MM.1S (cell line): Measurements from ENCODE around the gene INTS4.

ENCODE experiments used
- CTCF ChIP-seq: fragments of 300-600 bp; sonication (generic); IDR thresholded peaks from 2 replicates; pipeline ENCODE4 v1.5.1; 2016; ENCODE audit warnings: antibody characterized with exemption, low read length, mixed read lengths
- EZH2phosphoT487 ChIP-seq: fragments of 300-600 bp; sonication (generic); IDR thresholded peaks from 2 replicates; pipeline ENCODE4 v1.6.1; 2018; ENCODE audit warnings: antibody characterized with exemption, low read length

DNA sequence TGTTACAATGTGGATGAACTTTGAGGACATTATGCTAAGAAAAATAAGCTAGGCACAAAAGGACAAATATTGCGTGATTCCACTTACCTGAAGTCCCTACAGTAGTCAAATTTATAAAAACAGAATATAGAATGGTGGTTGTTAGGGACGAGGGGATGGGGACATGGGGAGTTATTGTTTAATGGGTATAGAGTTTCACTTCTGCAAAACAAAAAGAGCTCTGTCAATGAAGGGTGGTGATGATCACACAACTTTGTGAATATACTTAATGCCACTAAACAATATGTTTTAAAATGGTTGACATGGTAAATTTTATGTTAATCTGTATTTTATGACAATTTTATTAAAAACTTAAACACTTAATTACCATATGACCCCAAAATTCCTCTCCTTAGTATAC, 26.1 kb downstream of the INTS4 start:
- TF ChIP-seq CTCF (no peak), EZH2phosphoT487 (no peak)
